ENCODE measurements around the gene SPRED2.

DNA sequence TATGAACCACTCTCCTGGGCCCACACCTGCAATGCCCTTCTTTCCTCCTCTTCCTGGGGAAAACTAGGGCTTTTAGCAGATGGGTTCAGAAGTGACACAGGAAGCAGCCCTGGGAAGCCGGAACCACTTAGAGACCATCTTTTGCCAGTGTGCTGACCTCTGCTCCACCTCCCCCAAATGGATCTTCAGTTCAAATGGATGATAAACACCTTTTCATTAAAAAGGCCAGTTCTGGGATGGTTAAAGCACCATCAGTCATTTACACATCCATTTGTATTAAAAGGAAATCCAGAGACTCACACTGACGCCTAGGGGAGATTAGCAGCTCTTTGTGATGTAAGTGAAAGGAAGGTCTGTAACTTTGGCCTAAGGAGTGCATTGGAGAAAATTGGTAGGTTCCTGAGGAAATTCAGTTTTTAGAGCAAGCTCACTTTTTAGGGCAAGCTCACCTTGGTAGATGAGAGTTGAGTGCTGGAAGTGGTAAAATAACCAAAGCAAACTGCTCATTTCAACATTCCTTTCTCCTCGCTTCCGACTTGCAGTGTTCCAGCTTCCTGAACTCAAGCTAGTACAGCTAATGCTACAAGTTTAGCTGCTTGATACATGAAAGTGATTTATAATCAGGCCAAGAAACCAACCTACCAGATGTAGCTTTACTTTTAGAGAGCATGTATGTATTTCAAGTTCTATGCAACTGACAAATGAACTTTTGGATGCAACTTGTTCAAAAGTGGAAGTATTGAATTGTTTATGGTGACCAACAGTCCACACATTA is 157.1 kb downstream of the SPRED2 start:
- 0 out of 2 replicates have a peak, but pooled peaks have one; percentile 35 for TF ChIP-seq POLR2AphosphoS5 (IDR thresholded peaks at IDR 0.05; ENCODE audit: low read depth, low read length)
- no peak for TF ChIP-seq POLR2A (IDR thresholded peaks at IDR 0.05; ENCODE audit: low read depth, low read length)
